ENCODE data around the gene LAMB4. TPM values are rescaled to one million over a fixed set of nuclear protein-coding genes. Genes with fewer than 3 reads are reported as not detected.

Gene LAMB4
- total and polyA plus RNA-seq, 2 donors (not counting 1 experiment from before 2014, with no cell fraction given): not detected

DNA sequence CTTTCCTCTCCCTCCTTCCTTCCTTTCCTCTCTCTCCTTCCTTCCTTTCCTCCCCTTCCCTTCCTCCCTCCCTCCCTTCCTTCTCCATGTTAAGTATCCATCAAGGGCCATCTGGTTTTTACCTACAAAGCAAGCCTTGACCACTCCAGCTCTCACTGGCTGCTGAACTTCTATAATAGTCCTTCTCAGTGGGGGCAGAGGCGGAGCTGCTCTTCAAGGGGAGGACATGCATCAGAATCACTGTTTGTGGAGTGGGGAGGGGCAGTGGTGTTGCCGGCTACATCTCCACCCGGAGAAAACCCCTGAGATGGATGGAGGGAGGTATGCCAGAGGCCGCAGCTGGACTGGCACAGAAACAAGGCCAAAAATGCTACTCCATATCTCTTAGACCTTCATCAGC, 153.1 kb downstream of the LAMB4 start:
- Histone ChIP-seq H4K20me1 (ENCODE audit: control insufficient read depth, insufficient read depth, low read length, poor library complexity, severe bottlenecking) (no peaks in the 10 kb centered on the region), H3K36me3 (replicated peaks in 1 of 2; ENCODE audit: control extremely low read depth in 1 of 2, control insufficient read depth in 1 of 2, extremely low read depth in 1 of 2, insufficient read depth in 2 of 2, low read length in 1 of 2) (no peaks in the 10 kb centered on the region), H3K4me3 (ENCODE audit: control extremely low read depth in 1 of 5, extremely low read depth in 1 of 5, insufficient read depth in 1 of 5, low read depth in 2 of 5, low read length in 4 of 5) (no peak overlapping the region), H3K4me2 (replicated peaks; ENCODE audit: low read depth, low read length, poor library complexity, severe bottlenecking) (no peak overlapping the region), H3K9me3 (ENCODE audit: control extremely low read depth in 1 of 3, control insufficient read depth in 2 of 3, insufficient read depth in 1 of 3, low read length in 2 of 3) (no peaks in the 10 kb centered on the region), H3K79me2 (ENCODE audit: control insufficient read depth, insufficient read depth, low read length) (no peaks in the 10 kb centered on the region), H3K4me1 (ENCODE audit: control insufficient read depth in 2 of 2, insufficient read depth in 2 of 2, low read length in 2 of 2) (no peaks in the 10 kb centered on the region), H2AFZ (ENCODE audit: insufficient read depth, low read depth, low read length, poor library complexity, severe bottlenecking) (no peak overlapping the region), H3K27ac (ENCODE audit: low read length in 2 of 2) (no peak overlapping the region), H3K27me3 (replicated peaks in 1 of 4; ENCODE audit: control extremely low read depth in 1 of 4, control insufficient read depth in 3 of 4, insufficient read depth in 4 of 4, low read length in 3 of 4) (peaks cover 0 to 8% (median 1%) of the 10 kb centered on the region in 4 experiments), H3K9ac (ENCODE audit: low read length) (no peak overlapping the region)
- WGBS (ENCODE audit: insufficient coverage): 100% methylated on average over 1 of the region's 4 CpGs
- CTCF ChIA-PET: no interaction called here
- no peak overlapping the region for H3K4me3 Mint-ChIP-seq
- H3K27ac Mint-ChIP-seq: no peak overlapping the region
- POLR2A ChIA-PET: no interaction called here
- intact Hi-C loops (cut with micrococcal nuclease): no loop called here
- no peaks in the 10 kb centered on the region for H3K4me1 Mint-ChIP-seq
- DNase-seq: no peak
- ATAC-seq (ENCODE audit: low read depth): no peak
- H3K9me3 Mint-ChIP-seq (ENCODE audit: insufficient read depth): no peaks in the 10 kb centered on the region
- TF ChIP-seq CTCF (IDR thresholded peaks at IDR 0.05) (no peak), EZH2 (IDR thresholded peaks at IDR 0.05; ENCODE audit: borderline replicate concordance, insufficient read depth, low read depth, low read length, poor library complexity, severe bottlenecking) (no peak)
- H3K27me3 Mint-ChIP-seq: peaks cover 25% of the 10 kb centered on the region

DNA sequence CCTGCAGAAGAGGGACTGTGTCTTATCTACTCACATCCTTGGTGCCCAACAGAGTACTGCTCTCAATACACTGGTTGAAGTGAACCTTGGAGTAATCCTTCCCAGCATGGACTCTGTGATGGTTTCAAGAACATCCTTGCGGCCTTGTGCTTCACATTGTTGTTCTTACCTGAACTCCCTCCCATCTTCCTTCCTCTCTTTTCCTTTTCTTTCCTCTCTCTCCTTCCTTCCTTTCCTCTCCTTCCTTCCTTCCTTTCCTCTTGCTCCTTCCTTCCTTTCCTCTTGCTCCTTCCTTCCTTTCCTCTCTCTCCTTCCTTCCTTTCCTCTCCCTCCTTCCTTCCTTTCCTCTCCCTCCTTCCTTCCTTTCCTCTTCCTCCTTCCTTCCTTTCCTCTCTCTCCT, 153.5 kb downstream of the LAMB4 start:
- H3K4me3 ChIP-seq (ENCODE audit: control extremely low read depth in 1 of 5, extremely low read depth in 1 of 5, insufficient read depth in 1 of 5, low read depth in 2 of 5, low read length in 4 of 5): no peak overlapping the region
- H3K9me3 ChIP-seq (ENCODE audit: control extremely low read depth in 1 of 3, control insufficient read depth in 2 of 3, insufficient read depth in 1 of 3, low read length in 2 of 3): no peaks in the 10 kb centered on the region
- ChIA-PET CTCF (no interaction called here), POLR2A (no interaction called here)
- no peak overlapping the region for H3K27ac ChIP-seq (ENCODE audit: low read length in 2 of 2)
- no peak for TF ChIP-seq EZH2 (IDR thresholded peaks at IDR 0.05; ENCODE audit: borderline replicate concordance, insufficient read depth, low read depth, low read length, poor library complexity, severe bottlenecking)
- no peak for TF ChIP-seq CTCF (IDR thresholded peaks at IDR 0.05)
- no peaks in the 10 kb centered on the region for H4K20me1 ChIP-seq (ENCODE audit: control insufficient read depth, insufficient read depth, low read length, poor library complexity, severe bottlenecking)
- no peak for DNase-seq
- no peaks in the 10 kb centered on the region for H3K79me2 ChIP-seq (ENCODE audit: control insufficient read depth, insufficient read depth, low read length)
- H3K27ac Mint-ChIP-seq: no peak overlapping the region
- no peaks in the 10 kb centered on the region for H3K36me3 ChIP-seq (replicated peaks in 1 of 2; ENCODE audit: control extremely low read depth in 1 of 2, control insufficient read depth in 1 of 2, extremely low read depth in 1 of 2, insufficient read depth in 2 of 2, low read length in 1 of 2)
- H3K4me1 Mint-ChIP-seq: no peaks in the 10 kb centered on the region
- peaks cover 0 to 8% (median 1%) of the 10 kb centered on the region in 4 experiments for H3K27me3 ChIP-seq (replicated peaks in 1 of 4; ENCODE audit: control extremely low read depth in 1 of 4, control insufficient read depth in 3 of 4, insufficient read depth in 4 of 4, low read length in 3 of 4)
- peaks cover 22% of the 10 kb centered on the region for H3K27me3 Mint-ChIP-seq
- intact Hi-C loops (cut with micrococcal nuclease): no loop called here
- no peaks in the 10 kb centered on the region for H3K4me1 ChIP-seq (ENCODE audit: control insufficient read depth in 2 of 2, insufficient read depth in 2 of 2, low read length in 2 of 2)
- 90% methylated on average over 1 of the region's 1 CpG for whole genome bisulfite sequencing (ENCODE audit: insufficient coverage)
- no peaks in the 10 kb centered on the region for H3K9me3 Mint-ChIP-seq (ENCODE audit: insufficient read depth)
- no peak overlapping the region for H3K4me2 ChIP-seq (replicated peaks; ENCODE audit: low read depth, low read length, poor library complexity, severe bottlenecking)
- no peak overlapping the region for H2AFZ ChIP-seq (ENCODE audit: insufficient read depth, low read depth, low read length, poor library complexity, severe bottlenecking)
- ATAC-seq (ENCODE audit: low read depth): no peak
- no peak overlapping the region for H3K4me3 Mint-ChIP-seq
- no peak overlapping the region for H3K9ac ChIP-seq (ENCODE audit: low read length)
